Kidney (tissue), 14 donors: ENCODE data around the gene ZBTB7C. TPM values are rescaled to one million over a fixed set of nuclear protein-coding genes. Genes with fewer than 3 reads are reported as not detected.

ENCODE experiments used
- DNase-seq, 5 donors: peaks; one replicate each; pipeline ENCODE4 v3.0.0-alpha.2; 2013 to 2020
- FAIRE-seq: peaks from 2 replicates; lab custom pipeline; 2012; peaks lifted over from hg19 to GRCh38; lab: Jason Lieb, UNC
- H3K27ac ChIP-seq, 2 donors: one replicate each; pipeline ENCODE4 v1.7.0; 2013; ENCODE audit warnings: low read depth in 2 of 2, low read length in 2 of 2, inconsistent platforms in 1 of 2
- H3K27me3 ChIP-seq: one replicate; pipeline ENCODE4 v1.7.1; 2013; ENCODE audit warnings: low read length, inconsistent platforms; ENCODE audit not compliant: control insufficient read depth, insufficient read depth
- H3K36me3 ChIP-seq, 3 donors: one replicate each; pipeline versions ENCODE4 v1.7.0 to v1.7.1; 2013; ENCODE audit warnings: low read length in 3 of 3, control low read depth in 1 of 3, inconsistent platforms in 1 of 3; ENCODE audit not compliant: insufficient read depth in 3 of 3, control insufficient read depth in 2 of 3
- H3K4me1 ChIP-seq, 3 donors: one replicate each; pipeline versions ENCODE4 v1.7.0 to v1.7.1; 2013; ENCODE audit warnings: low read length in 3 of 3, inconsistent platforms in 1 of 3, low read depth in 1 of 3; ENCODE audit not compliant: control insufficient read depth in 2 of 3, insufficient read depth in 2 of 3
- H3K4me3 ChIP-seq, 3 donors: one replicate each; pipeline versions ENCODE4 v1.7.0 to v1.8.1; 2013; ENCODE audit warnings: low read length in 3 of 3, control low read depth in 1 of 3, inconsistent platforms in 1 of 3
- H3K9ac ChIP-seq, 3 donors: one replicate each; pipeline versions ENCODE4 v1.7.0 to v1.7.1; 2013; ENCODE audit warnings: low read length in 3 of 3, control low read depth in 1 of 3, inconsistent platforms in 1 of 3
- H3K9me3 ChIP-seq, 3 donors: one replicate each; pipeline versions ENCODE4 v1.7.0 to v1.7.1; 2013; ENCODE audit warnings: low read length in 3 of 3, control low read depth in 1 of 3, inconsistent platforms in 1 of 3; ENCODE audit not compliant: control insufficient read depth in 2 of 3, insufficient read depth in 1 of 3
- intact Hi-C: fragments of 100-400 bp; cut with DNase I; formaldehyde crosslinking; loops from one replicate; pipeline ENCODE4 v1.11.1; 2022
- polyA plus RNA-seq: library from polyadenylated mRNA; stranded (reverse); fragments of 350-450 nt; fragmentation: Illumina TruSeq; extraction: RNeasy Lipid Tissue Mini Kit (QIAGEN cat#74804); gene quantifications from one replicate; pipeline ENCODE4 v1.2.3, GENCODE V29; 2014; ENCODE audit warnings: low read depth, low replicate concordance; ENCODE audit not compliant: insufficient read depth
- total RNA-seq: library from RNA; stranded (reverse); fragmentation: NEBNext Ultra II Directional; extraction: Animal tissue kit (Norgen Biotek cat#: 25700); gene quantifications from one replicate; pipeline ENCODE4 v1.2.1, GENCODE V29; 2021
- TF ChIP-seq, protein P1 (sequence below): IDR thresholded peaks from 3 replicates; pipeline ENCODE4 v1.5.1; 2012; ENCODE audit warnings: mild to moderate bottlenecking, moderate library complexity, borderline replicate concordance; ENCODE audit not compliant: insufficient read depth; ENCODE audit errors: extremely low read depth
- donor health status: control.
- donor health status: control.
- donor health status: control.
- donor health status: control.
- donor health status: control.
- donor health status: DM: yes; HTN: yes; CAD: no.
- donor health status: Normal renal cell carcinoma (clear cell type).

The ZBTB7C gene
- total and polyA plus RNA-seq, 2 donors from 2014 or later = 1.8 to 13.8 TPM

DNA sequence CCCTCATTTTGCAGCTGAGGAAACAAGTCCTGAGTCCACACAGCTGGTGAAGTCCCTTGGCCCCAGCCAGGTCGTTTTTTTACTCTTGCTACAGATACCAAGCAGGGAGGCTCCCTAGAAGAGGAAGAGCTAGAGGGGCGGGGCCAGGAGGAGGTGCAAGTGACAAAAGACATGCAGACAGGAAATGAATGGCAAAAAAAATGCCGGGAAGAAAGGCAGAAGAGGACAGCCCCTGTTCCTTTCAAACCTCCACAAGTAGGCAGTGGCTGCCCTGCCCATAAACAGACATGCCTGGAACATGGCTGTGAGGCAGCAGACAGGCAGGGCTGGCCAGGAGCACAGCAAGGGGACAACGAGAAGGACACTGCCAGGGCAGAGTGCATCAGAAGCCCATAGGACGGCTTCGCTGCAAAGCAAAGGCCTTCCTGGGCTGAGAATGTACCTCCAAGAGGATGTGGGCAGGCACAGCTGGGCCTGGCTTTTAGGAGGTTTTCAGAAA, 108.7 kb downstream of the ZBTB7C start:
- no peak overlapping the region for H3K27ac ChIP-seq
- TF ChIP-seq, protein P1, sequence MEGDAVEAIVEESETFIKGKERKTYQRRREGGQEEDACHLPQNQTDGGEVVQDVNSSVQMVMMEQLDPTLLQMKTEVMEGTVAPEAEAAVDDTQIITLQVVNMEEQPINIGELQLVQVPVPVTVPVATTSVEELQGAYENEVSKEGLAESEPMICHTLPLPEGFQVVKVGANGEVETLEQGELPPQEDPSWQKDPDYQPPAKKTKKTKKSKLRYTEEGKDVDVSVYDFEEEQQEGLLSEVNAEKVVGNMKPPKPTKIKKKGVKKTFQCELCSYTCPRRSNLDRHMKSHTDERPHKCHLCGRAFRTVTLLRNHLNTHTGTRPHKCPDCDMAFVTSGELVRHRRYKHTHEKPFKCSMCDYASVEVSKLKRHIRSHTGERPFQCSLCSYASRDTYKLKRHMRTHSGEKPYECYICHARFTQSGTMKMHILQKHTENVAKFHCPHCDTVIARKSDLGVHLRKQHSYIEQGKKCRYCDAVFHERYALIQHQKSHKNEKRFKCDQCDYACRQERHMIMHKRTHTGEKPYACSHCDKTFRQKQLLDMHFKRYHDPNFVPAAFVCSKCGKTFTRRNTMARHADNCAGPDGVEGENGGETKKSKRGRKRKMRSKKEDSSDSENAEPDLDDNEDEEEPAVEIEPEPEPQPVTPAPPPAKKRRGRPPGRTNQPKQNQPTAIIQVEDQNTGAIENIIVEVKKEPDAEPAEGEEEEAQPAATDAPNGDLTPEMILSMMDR = no peak
- no peak for FAIRE-seq
- no peaks in the 10 kb centered on the region for H3K4me1 ChIP-seq
- H3K9ac ChIP-seq = no peak overlapping the region
- intact Hi-C loops = no loop called here
- no peaks in the 10 kb centered on the region for H3K9me3 ChIP-seq
- no peaks in the 10 kb centered on the region for H3K27me3 ChIP-seq
- H3K4me3 ChIP-seq = no peak overlapping the region
- H3K36me3 ChIP-seq = no peaks in the 10 kb centered on the region
- peak in 3 of 5 donors; percentile 33 to 50 (median 37) for DNase-seq

DNA sequence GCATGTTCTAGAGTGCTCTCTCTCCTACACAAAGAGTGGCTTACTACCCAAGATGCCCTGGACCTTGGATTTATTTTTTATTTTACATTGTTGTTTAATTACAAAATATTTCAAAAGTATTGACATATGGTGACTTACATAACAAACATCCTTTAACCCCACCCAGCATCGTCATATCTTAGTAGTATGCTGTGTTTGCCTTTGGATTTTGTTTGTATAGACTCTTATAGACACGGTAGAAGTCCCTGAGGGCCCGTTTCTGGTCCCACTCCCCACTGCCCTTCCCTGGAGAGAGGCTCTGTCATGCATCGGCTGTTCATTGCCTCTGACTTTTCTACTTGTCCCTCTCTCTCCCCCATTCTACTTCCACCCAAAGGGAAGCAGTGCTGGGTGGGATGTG, 112.0 kb downstream of the ZBTB7C start:
- DNase-seq = no peak
- TF ChIP-seq, protein P1 = no peak
- no peaks in the 10 kb centered on the region for H3K9me3 ChIP-seq
- no peak for FAIRE-seq
- no peak overlapping the region for H3K9ac ChIP-seq
- intact Hi-C loops = no loop called here
- no peaks in the 10 kb centered on the region for H3K36me3 ChIP-seq
- no peak overlapping the region for H3K4me3 ChIP-seq
- H3K4me1 ChIP-seq = no peaks in the 10 kb centered on the region
- no peaks in the 10 kb centered on the region for H3K27me3 ChIP-seq
- H3K27ac ChIP-seq = no peak overlapping the region

DNA sequence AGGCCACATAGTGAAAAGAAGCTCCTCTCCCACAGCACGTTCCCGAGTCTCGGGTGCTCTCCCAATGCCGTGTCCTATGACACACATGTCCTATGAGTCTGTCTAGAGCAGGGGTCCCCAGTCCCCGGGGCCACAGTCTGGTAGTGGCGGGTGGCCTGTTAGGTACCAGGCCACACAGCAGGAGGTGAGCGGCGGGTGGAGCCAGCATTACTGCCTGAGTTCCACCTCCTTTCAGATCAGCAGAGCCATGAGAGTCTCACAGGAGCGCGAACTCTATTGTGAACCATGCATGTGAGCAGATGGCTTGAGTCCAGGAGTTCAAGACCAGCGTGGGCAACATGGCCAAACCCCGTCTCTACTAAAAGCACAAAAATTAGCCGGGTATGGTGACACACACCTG, 112.6 kb downstream of the ZBTB7C start:
- no peaks in the 10 kb centered on the region for H3K4me1 ChIP-seq
- FAIRE-seq (no peak), DNase-seq (no peak)
- no peaks in the 10 kb centered on the region for H3K9me3 ChIP-seq
- H3K27ac ChIP-seq = no peak overlapping the region
- no peak overlapping the region for H3K9ac ChIP-seq
- no peaks in the 10 kb centered on the region for H3K36me3 ChIP-seq
- intact Hi-C loops = no loop called here
- H3K27me3 ChIP-seq = no peaks in the 10 kb centered on the region
- H3K4me3 ChIP-seq = no peak overlapping the region
- TF ChIP-seq, protein P1 = no peak
